GM12878 (cell line): Measurements from ENCODE around the gene SPRR3. TPM values are rescaled to one million over a fixed set of nuclear protein-coding genes. Genes with fewer than 3 reads are reported as not detected.

Experiments used
- ATAC-seq: fragments of 200-7000 bp; cut with Tn5 transposase; 3 replicates; pipeline ENCODE4 v1.9.1; 2020; ENCODE audit warnings: mild to moderate bottlenecking, moderate library complexity
- BruUV-seq: library from RNA; stranded (reverse); fragments of 400-500 nt; replicated peaks from 2 replicates; lab custom pipeline; 2021; lab: Mats Ljungman, UMichigan
- CTCF ChIA-PET: fragments of 300-600 bp; sonication (Branson Sonifier 250); formaldehyde crosslinking; extraction: SDS; loops from one replicate; lab custom pipeline; 2021; ENCODE audit warnings: inconsistent platforms; lab: Yijun Ruan, JAX
- POLR2A ChIA-PET: fragments of 350-600 bp; formaldehyde crosslinking; extraction: SDS; loops from one replicate; lab custom pipeline; 2021; ENCODE audit warnings: inconsistent platforms; lab: Charles Lee
- RAD21 ChIA-PET: fragments of 300-600 bp; sonication (Branson Sonifier 250); formaldehyde crosslinking; loops from one replicate; lab custom pipeline; 2023; ENCODE audit warnings: antibody characterized with exemption; ENCODE audit not compliant: unreplicated experiment; lab: Charles Lee
- SMC1A ChIA-PET: fragments of 300-600 bp; sonication (Branson Sonifier 250); formaldehyde crosslinking; loops from one replicate; lab custom pipeline; 2023; ENCODE audit not compliant: unreplicated experiment, uncharacterized antibody; lab: Charles Lee
- DNase-seq: peaks from one replicate; pipeline ENCODE4 v3.0.0-alpha.2; 2011; ENCODE audit warnings: low read depth, low spot score
- FAIRE-seq: peaks from 3 replicates; lab custom pipeline; 2011; peaks lifted over from hg19 to GRCh38; lab: Jason Lieb, UNC
- H2AFZ ChIP-seq: 2 replicates; pipeline ENCODE4 v1.6.0; 2011; ENCODE audit warnings: low read depth, low read length, control low read depth; ENCODE audit not compliant: control insufficient read depth
- H3K27ac ChIP-seq: 2 replicates; pipeline ENCODE4 v1.5.1; 2011; ENCODE audit warnings: control low read depth; ENCODE audit not compliant: control insufficient read depth, insufficient read depth
- H3K27me3 ChIP-seq, 2 experiments: replicated peaks in 1 of 2; 2 replicates each; pipeline versions ENCODE4 v1.6.0 to v1.6.1; 2011; ENCODE audit warnings: low read length in 1 of 2; ENCODE audit not compliant: control insufficient read depth in 2 of 2, insufficient read depth in 2 of 2
- H3K36me3 ChIP-seq, 2 experiments: 2 replicates each; pipeline ENCODE4 v1.5.1; 2011; ENCODE audit warnings: low read length in 1 of 2; ENCODE audit not compliant: control insufficient read depth in 2 of 2, insufficient read depth in 2 of 2
- H3K4me1 ChIP-seq: 2 replicates; pipeline ENCODE4 v1.6.1; 2011; ENCODE audit warnings: mild to moderate bottlenecking, low read length, moderate library complexity, mixed read lengths; ENCODE audit not compliant: control insufficient read depth, insufficient read depth
- H3K4me2 ChIP-seq: 2 replicates; pipeline ENCODE4 v1.6.0; 2011; ENCODE audit warnings: control low read depth; ENCODE audit not compliant: control insufficient read depth, insufficient read depth
- H3K4me3 ChIP-seq: fragments of 200-600 bp; sonication (generic); 2 replicates; pipeline ENCODE4 v1.5.1; 2016
- H3K79me2 ChIP-seq: 2 replicates; pipeline ENCODE4 v1.6.0; 2011; ENCODE audit warnings: low read length; ENCODE audit not compliant: control insufficient read depth, insufficient read depth
- H3K9ac ChIP-seq: 2 replicates; pipeline ENCODE4 v1.8.0; 2011; ENCODE audit warnings: low read length, control low read depth, mixed read lengths; ENCODE audit not compliant: control insufficient read depth, insufficient read depth
- H3K9me3 ChIP-seq: replicated peaks from 3 replicates; pipeline ENCODE4 v1.5.1; 2011; ENCODE audit warnings: mild to moderate bottlenecking, low read length; ENCODE audit not compliant: control insufficient read depth, insufficient read depth
- H4K20me1 ChIP-seq: 2 replicates; pipeline ENCODE4 v1.6.0; 2011; ENCODE audit not compliant: control insufficient read depth, insufficient read depth
- ATF7 ChIP-seq: fragments of 450-650 bp; IDR thresholded peaks from 2 replicates; pipeline ENCODE4 v1.6.1; 2016; ENCODE audit warnings: low read depth, mild to moderate bottlenecking
- CBX5 ChIP-seq: sonication (generic); IDR thresholded peaks from 2 replicates; pipeline ENCODE4 v1.6.1; 2016; ENCODE audit warnings: low read depth, moderate library complexity, mild to moderate bottlenecking, inconsistent platforms
- CREB1 ChIP-seq: IDR thresholded peaks from 2 replicates; pipeline ENCODE4 v1.6.1; 2012; ENCODE audit warnings: low read depth, mild to moderate bottlenecking, inconsistent platforms
- ESRRA ChIP-seq: IDR thresholded peaks from 2 replicates; pipeline ENCODE4 v1.6.1; 2012; ENCODE audit warnings: mild to moderate bottlenecking, low read length, improper control_type of control experiment
- FOXK2 ChIP-seq: fragments of 450-650 bp; IDR thresholded peaks from 2 replicates; pipeline ENCODE4 v1.6.1; 2017; ENCODE audit warnings: mild to moderate bottlenecking, moderate library complexity
- HCFC1 ChIP-seq: fragments of 150-350 bp; IDR thresholded peaks from 2 replicates; pipeline ENCODE4 v1.6.1; 2014; ENCODE audit warnings: low read length
- IRF5 ChIP-seq: fragments of 450-650 bp; IDR thresholded peaks from 2 replicates; pipeline ENCODE4 v1.6.1; 2017; ENCODE audit warnings: borderline replicate concordance
- JUND ChIP-seq: IDR thresholded peaks from 2 replicates; pipeline ENCODE4 v1.6.1; 2012; ENCODE audit warnings: low read depth, mild to moderate bottlenecking, low read length, improper control_type of control experiment, moderate library complexity
- MYB ChIP-seq: fragments of 150-350 bp; IDR thresholded peaks from 2 replicates; pipeline ENCODE4 v1.6.1; 2014; ENCODE audit warnings: mild to moderate bottlenecking, low read depth, low read length, borderline replicate concordance
- NBN ChIP-seq: fragments of 450-650 bp; IDR thresholded peaks from 2 replicates; pipeline ENCODE4 v1.6.1; 2016
- POLR2AphosphoS2 ChIP-seq: IDR thresholded peaks from 2 replicates; pipeline ENCODE4 v1.6.1; 2011; ENCODE audit warnings: low read depth, mild to moderate bottlenecking, low read length, improper control_type of control experiment, moderate library complexity
- RAD21 ChIP-seq: IDR thresholded peaks from 2 replicates; pipeline ENCODE4 v1.6.1; 2011; ENCODE audit warnings: mild to moderate bottlenecking, low read depth, low read length, moderate library complexity; ENCODE audit not compliant: insufficient read depth
- RELB ChIP-seq: fragments of 450-650 bp; IDR thresholded peaks from 2 replicates; pipeline ENCODE4 v1.6.1; 2017; ENCODE audit warnings: low read depth, mild to moderate bottlenecking, moderate library complexity
- SREBF2 ChIP-seq: IDR thresholded peaks from 2 replicates; pipeline ENCODE4 v1.6.1; 2012; ENCODE audit warnings: mild to moderate bottlenecking, low read length
- TARDBP ChIP-seq: IDR thresholded peaks from 2 replicates; pipeline ENCODE4 v1.6.1; 2016; ENCODE audit warnings: borderline replicate concordance
- TCF12 ChIP-seq: IDR thresholded peaks from 2 replicates; pipeline ENCODE4 v1.6.1; 2011; ENCODE audit warnings: low read depth, mild to moderate bottlenecking, low read length
- TCF3 ChIP-seq: IDR thresholded peaks from 2 replicates; pipeline ENCODE4 v1.6.1; 2012; ENCODE audit warnings: low read depth, mild to moderate bottlenecking, low read length, borderline replicate concordance; ENCODE audit not compliant: insufficient read depth
- ZBED1 ChIP-seq: IDR thresholded peaks from 2 replicates; pipeline ENCODE4 v1.6.1; 2016; ENCODE audit warnings: borderline replicate concordance
- WGBS: methylation state at CpG from one replicate; pipeline ENCODE4 v1.1.6; 2016; ENCODE audit warnings: low lambda C conversion rate; ENCODE audit not compliant: insufficient replicate concordance, insufficient coverage; ENCODE audit errors: missing lambda C conversion rate; 5-methylcytosine and 5-hydroxymethylcytosine counted together
- in situ Hi-C: fragments of 300-500 bp; cut with MboI; formaldehyde crosslinking; loops from 9 replicates; pipeline ENCODE4 v1.14.3; 2018; ENCODE audit warnings: mixed read lengths
- intact Hi-C: fragments of 100-400 bp; cut with micrococcal nuclease; formaldehyde crosslinking; loops from one replicate; pipeline ENCODE4 v1.14.2; 2022; ENCODE audit not compliant: unreplicated experiment
- polyA plus RNA-seq, 11 experiments: library from polyadenylated mRNA; depleted of rRNA in 4 of 11; unstranded in 6 of 11; stranded (reverse) in 5 of 11; fragments of >200 nt; fragmentation: Nextera tagmentation in 4 of 11; fragmentation: Illumina TruSeq in 1 of 11; extraction: Ambion mirVana in 4 of 11; extraction: Trizol in 1 of 11; gene quantifications; 1 replicate in 1 of 11; 2 replicates in 10 of 11; pipeline versions ENCODE4 v1.2.1 to v1.2.3, GENCODE V29; 2011 to 2016; ENCODE audit warnings: inconsistent platforms in 2 of 11, missing spikeins in 2 of 11, low read depth in 1 of 11
- total RNA-seq, 4 experiments: library from RNA; depleted of rRNA in 3 of 4; stranded (reverse); fragments of >200 nt in 3 of 4; fragmentation: Illumina TruSeq in 1 of 4; extraction: Trizol in 1 of 4; gene quantifications; 2 replicates each; pipeline versions ENCODE4 v1.2.1 to v1.2.3, GENCODE V29; 2013 to 2021
- TF ChIP-seq, protein P1 (sequence below): fragments of 450-650 bp; IDR thresholded peaks from 2 replicates; pipeline ENCODE4 v1.6.1; 2016; ENCODE audit warnings: mild to moderate bottlenecking

Gene SPRR3
- total and polyA plus RNA-seq, 10 of the 15 experiments (the other 5 are each of a cell fraction or from before 2014, with no cell fraction given), result not detected

DNA sequence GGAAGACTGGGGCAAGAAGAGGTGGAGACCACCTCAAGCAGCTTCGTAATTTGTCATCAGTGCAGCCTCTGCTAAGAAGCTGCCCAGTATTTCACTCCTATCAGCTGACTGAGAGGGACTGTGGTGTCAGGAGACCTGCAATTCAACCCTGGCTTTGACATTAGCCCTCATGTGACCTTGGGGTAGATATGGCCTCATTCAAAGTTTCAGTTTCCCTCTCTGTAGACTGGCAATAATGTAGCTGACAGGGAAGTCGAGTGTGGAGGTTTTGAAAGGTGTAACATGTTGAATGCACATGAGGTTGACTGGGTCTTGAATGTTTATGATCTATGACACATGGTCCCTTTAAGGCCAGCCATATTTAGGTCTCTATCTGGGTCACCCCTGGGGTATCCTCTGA lies 33.3 kb upstream of the SPRR3 start:
- intact Hi-C loops, result loop anchor here (10.0 kb wide), 1 partner anchor 257 kb away; no protein-coding TSS in a partner anchor
- Histone ChIP-seq H3K79me2 (no peaks in the 10 kb centered on the region), H3K9ac (no peak overlapping the region), H3K9me3 (no peaks in the 10 kb centered on the region), H3K4me3 (no peak overlapping the region), H3K27me3 (no peaks in the 10 kb centered on the region; a peak in 1 of 4 replicates), H3K36me3 (no peaks in the 10 kb centered on the region), H3K4me2 (no peak overlapping the region; the same call in 1 of the 2 replicates), H3K27ac (no peak overlapping the region), H2AFZ (no peak overlapping the region), H3K4me1 (peaks cover 6% of the 10 kb centered on the region; the same call in 1 of the 2 replicates), H4K20me1 (no peaks in the 10 kb centered on the region)
- ATAC-seq (peak; percentile 94), FAIRE-seq (peak; percentile 81), DNase-seq (peak; percentile 40)
- ChIA-PET CTCF (interaction anchor here (1.5 kb wide), 2 partner anchors 8 to 224 kb away, joined by 4 to 5 read pairs; no protein-coding TSS in a partner anchor), SMC1A (interaction anchor here (1.5 to 2.0 kb wide), 3 partner anchors 12 to 224 kb away, joined by 3 to 7 read pairs (median 5); no protein-coding TSS in a partner anchor), POLR2A (no interaction called here), RAD21 (interaction anchor here (0.7 kb wide), 1 partner anchor 216 kb away, joined by 3 read pairs; no protein-coding TSS in a partner anchor)
- no TSS peak for BruUV-seq
- in situ Hi-C loops, result no loop called here
- WGBS, result 19% methylated on average over 2 of the region's 2 CpGs
- TF ChIP-seq SREBF2 (no peak), NBN (no peak), FOXK2 (no peak), IRF5 (no peak), CREB1 (no peak), ATF7 (0 out of 2 replicates have a peak, but pooled peaks have one; percentile 34), TCF3 (no peak), CBX5 (no peak), ESRRA (peak; percentile 64; the same call in 1 of the 2 replicates), RAD21 (no peak), MYB (no peak), POLR2AphosphoS2 (no peak), TARDBP (no peak), ZBED1 (no peak), JUND (no peak), RELB (no peak), TCF12 (no peak), HCFC1 (no peak)
- TF ChIP-seq, protein P1, sequence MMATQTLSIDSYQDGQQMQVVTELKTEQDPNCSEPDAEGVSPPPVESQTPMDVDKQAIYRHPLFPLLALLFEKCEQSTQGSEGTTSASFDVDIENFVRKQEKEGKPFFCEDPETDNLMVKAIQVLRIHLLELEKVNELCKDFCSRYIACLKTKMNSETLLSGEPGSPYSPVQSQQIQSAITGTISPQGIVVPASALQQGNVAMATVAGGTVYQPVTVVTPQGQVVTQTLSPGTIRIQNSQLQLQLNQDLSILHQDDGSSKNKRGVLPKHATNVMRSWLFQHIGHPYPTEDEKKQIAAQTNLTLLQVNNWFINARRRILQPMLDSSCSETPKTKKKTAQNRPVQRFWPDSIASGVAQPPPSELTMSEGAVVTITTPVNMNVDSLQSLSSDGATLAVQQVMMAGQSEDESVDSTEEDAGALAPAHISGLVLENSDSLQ, result peak; percentile 31; the same call in 1 of the 2 replicates
